HG03460 (cell line): ENCODE data around the gene PHLDB2.
A peak's percentile ranks its signal among the peaks of the same experiment; 100 is the strongest.

Experiments
- ATAC-seq: cut with Tn5 transposase; IDR thresholded peaks from one replicate; pipeline ENCODE4 v1.9.1; 2021; ENCODE audit not compliant: unreplicated experiment

The PHLDB2 gene

GRCh38 chr3:111989061-111989678, 130.1 kb downstream of the PHLDB2 start:
- ATAC-seq: peak; percentile 84

- no peak for ATAC-seq
Measured at GRCh38 chr3:111993038-111993437, 134.0 kb downstream of the PHLDB2 start.

GRCh38 chr3:111998636-111999483, 139.8 kb downstream of the PHLDB2 start, which contains the start of gene TAGLN3:
Gene TAGLN3, plus strand, starts transcription at chr3:111998922. Its CDS starts 501 bp downstream, at chr3:111999423.
- no peak for ATAC-seq

- ATAC-seq: no peak
Measured at GRCh38 chr3:111999484-112000324, 140.6 kb downstream of the PHLDB2 start.

- ATAC-seq: no peak
Measured at GRCh38 chr3:112000367-112000771, 141.3 kb downstream of the PHLDB2 start.

GRCh38 chr3:112000966-112001365, 141.9 kb downstream of the PHLDB2 start:
- no peak for ATAC-seq

GRCh38 chr3:112001526-112001925, 142.5 kb downstream of the PHLDB2 start:
- ATAC-seq: no peak

GRCh38 chr3:112002096-112002971, 143.3 kb downstream of the PHLDB2 start:
- ATAC-seq: no peak

- ATAC-seq: no peak
Measured at GRCh38 chr3:112003321-112004080, 144.4 kb downstream of the PHLDB2 start.

GRCh38 chr3:112004187-112004586, 145.1 kb downstream of the PHLDB2 start:
- ATAC-seq: no peak

- no peak for ATAC-seq
Measured at GRCh38 chr3:112004669-112005068, 145.6 kb downstream of the PHLDB2 start.

GRCh38 chr3:112005091-112005672, 146.1 kb downstream of the PHLDB2 start:
- no peak for ATAC-seq

- no peak for ATAC-seq
Measured at GRCh38 chr3:112007633-112008032, 148.6 kb downstream of the PHLDB2 start.

- ATAC-seq: no peak
Measured at GRCh38 chr3:112009670-112010069, 150.6 kb downstream of the PHLDB2 start.

GRCh38 chr3:112010636-112011035, 151.6 kb downstream of the PHLDB2 start:
- ATAC-seq: no peak

- ATAC-seq: no peak
Measured at GRCh38 chr3:112011376-112011940, 152.4 kb downstream of the PHLDB2 start.

- no peak for ATAC-seq
Measured at GRCh38 chr3:112012205-112012992, 153.3 kb downstream of the PHLDB2 start.
